H1 (cell line): Measurements from ENCODE around the gene PAX5. TPM values are rescaled to one million over a fixed set of nuclear protein-coding genes. Genes with fewer than 3 reads are reported as not detected.
A peak's percentile ranks its signal among the peaks of the same experiment; 100 is the strongest.

ENCODE experiments used
- CTCF ChIA-PET: fragments of 300-600 bp; sonication (Branson Sonifier 250); formaldehyde crosslinking; loops from one replicate; lab custom pipeline; 2021; ENCODE audit not compliant: partially characterized antibody; lab: Charles Lee
- POLR2A ChIA-PET: fragments of 300-600 bp; sonication (Branson Sonifier 250); formaldehyde crosslinking; loops from one replicate; lab custom pipeline; 2021; ENCODE audit warnings: inconsistent platforms; ENCODE audit not compliant: partially characterized antibody; lab: Charles Lee
- DNase-seq, 2 experiments: peaks; one replicate each; pipeline versions ENCODE4 v3.0.0 to v3.0.0-alpha.2; 2010 to 2022; ENCODE audit warnings: low spot score in 2 of 2, low read depth in 1 of 2, mixed read lengths in 1 of 2
- FAIRE-seq: peaks from 2 replicates; lab custom pipeline; 2011; peaks lifted over from hg19 to GRCh38; lab: Jason Lieb, UNC
- H2AFZ ChIP-seq: 2 replicates; pipeline ENCODE4 v1.8.1; 2012; ENCODE audit warnings: low read length, inconsistent platforms
- H2AK5ac ChIP-seq: 2 replicates; pipeline ENCODE4 v1.6.1; 2013; ENCODE audit warnings: low read depth, low read length
- H2BK120ac ChIP-seq: replicated peaks from 2 replicates; pipeline ENCODE3; 2013; ENCODE audit warnings: low read depth, low read length, inconsistent platforms
- H2BK12ac ChIP-seq: 2 replicates; pipeline ENCODE4 v1.6.1; 2013; ENCODE audit warnings: low read depth, low read length
- H2BK15ac ChIP-seq: 2 replicates; pipeline ENCODE4 v1.6.1; 2013; ENCODE audit warnings: low read length
- H2BK20ac ChIP-seq: 2 replicates; pipeline ENCODE4 v1.6.1; 2013; ENCODE audit warnings: low read length
- H2BK5ac ChIP-seq: 2 replicates; pipeline ENCODE4 v1.6.1; 2013; ENCODE audit warnings: low read depth, low read length
- H3K14ac ChIP-seq: 2 replicates; pipeline ENCODE4 v1.6.1; 2013; ENCODE audit warnings: inconsistent platforms; ENCODE audit not compliant: insufficient read length
- H3K18ac ChIP-seq: 2 replicates; pipeline ENCODE4 v1.6.1; 2013; ENCODE audit warnings: low read length; ENCODE audit errors: extremely low read depth
- H3K23ac ChIP-seq: 2 replicates; pipeline ENCODE4 v1.6.1; 2013; ENCODE audit warnings: inconsistent platforms; ENCODE audit not compliant: insufficient read length
- H3K23me2 ChIP-seq: 2 replicates; pipeline ENCODE4 v1.6.1; 2013; ENCODE audit warnings: low read depth, low read length
- H3K27ac ChIP-seq: 2 replicates; pipeline ENCODE4 v1.6.1; 2011; ENCODE audit warnings: low read depth, low read length, inconsistent platforms
- H3K27me3 ChIP-seq, 4 experiments: replicated peaks in 1 of 4; 1 replicate in 1 of 4; 2 replicates in 3 of 4; pipeline versions ENCODE4 v1.6.1 to v1.8.1; 2011 to 2013; ENCODE audit warnings: low read length in 3 of 4, mild to moderate bottlenecking in 3 of 4, inconsistent platforms in 2 of 4, mixed read lengths in 2 of 4, moderate library complexity in 1 of 4; ENCODE audit not compliant: control insufficient read depth in 3 of 4, insufficient read depth in 3 of 4; ENCODE audit errors: extremely low read depth in 1 of 4
- H3K36me3 ChIP-seq, 4 experiments: 2 replicates each; pipeline versions ENCODE4 v1.6.1 to v1.8.1; 2011 to 2013; ENCODE audit warnings: mild to moderate bottlenecking in 4 of 4, low read length in 3 of 4, moderate library complexity in 2 of 4, control low read depth in 1 of 4, inconsistent platforms in 1 of 4; ENCODE audit not compliant: insufficient read depth in 4 of 4, control insufficient read depth in 2 of 4
- H3K4ac ChIP-seq: replicated peaks from 2 replicates; pipeline ENCODE3; 2013; ENCODE audit warnings: low read length, low read depth, mixed read lengths, inconsistent platforms; ENCODE audit not compliant: insufficient read length
- H3K4me1 ChIP-seq, 4 experiments: replicated peaks in 1 of 4; 1 replicate in 1 of 4; 2 replicates in 3 of 4; pipeline versions ENCODE4 v1.6.1 to v1.8.1; 2011 to 2013; ENCODE audit warnings: low read length in 3 of 4, inconsistent platforms in 2 of 4, mixed read lengths in 1 of 4; ENCODE audit not compliant: insufficient read depth in 4 of 4, control insufficient read depth in 3 of 4
- H3K4me2 ChIP-seq, 2 experiments: 2 replicates each; pipeline versions ENCODE4 v1.6.1 to v1.8.1; 2011 to 2013; ENCODE audit warnings: low read depth in 2 of 2, low read length in 2 of 2, control low read depth in 1 of 2, inconsistent platforms in 1 of 2, mild to moderate bottlenecking in 1 of 2; ENCODE audit not compliant: insufficient read depth in 1 of 2
- H3K4me3 ChIP-seq, 4 experiments: fragments of 200-600, 300-600 bp in 1 of 4; sonication (generic), shearing (Covaris generic), sonication (Bioruptor Twin) in 1 of 4; 2 replicates each; pipeline versions ENCODE4 v1.5.1 to v1.8.1; 2011 to 2016; ENCODE audit warnings: low read length in 4 of 4, low read depth in 3 of 4, control low read depth in 2 of 4, inconsistent platforms in 2 of 4, mild to moderate bottlenecking in 2 of 4, mixed read lengths in 1 of 4, moderate library complexity in 1 of 4; ENCODE audit not compliant: insufficient read depth in 2 of 4; ENCODE audit errors: extremely low read depth in 1 of 4
- H3K56ac ChIP-seq: replicated peaks from 2 replicates; pipeline ENCODE3; 2013; ENCODE audit warnings: low read depth, mild to moderate bottlenecking, mixed read lengths, low read length, inconsistent platforms; ENCODE audit not compliant: insufficient read length
- H3K79me1 ChIP-seq: 2 replicates; pipeline ENCODE4 v1.6.1; 2013; ENCODE audit warnings: low read depth, low read length, control low read depth
- H3K79me2 ChIP-seq, 2 experiments: 2 replicates each; pipeline versions ENCODE4 v1.6.1 to v1.8.1; 2012 to 2013; ENCODE audit warnings: low read length in 2 of 2, mild to moderate bottlenecking in 2 of 2, inconsistent platforms in 1 of 2; ENCODE audit not compliant: insufficient read depth in 2 of 2, control insufficient read depth in 1 of 2
- H3K9ac ChIP-seq, 4 experiments: replicated peaks in 1 of 4; 1 replicate in 1 of 4; 2 replicates in 3 of 4; pipeline versions ENCODE4 v1.6.1 to v1.8.1; 2011 to 2013; ENCODE audit warnings: low read depth in 3 of 4, low read length in 3 of 4, control low read depth in 2 of 4, mild to moderate bottlenecking in 2 of 4, moderate library complexity in 2 of 4, inconsistent platforms in 1 of 4; ENCODE audit errors: extremely low read depth in 1 of 4
- H3K9me3 ChIP-seq, 2 experiments: 2 replicates each; pipeline versions ENCODE4 v1.6.1 to v1.8.1; 2012 to 2013; ENCODE audit warnings: mild to moderate bottlenecking in 2 of 2, moderate library complexity in 2 of 2, control low read depth in 1 of 2, inconsistent platforms in 1 of 2, low read depth in 1 of 2, low read length in 1 of 2, mixed read lengths in 1 of 2; ENCODE audit not compliant: insufficient read depth in 2 of 2
- H4K20me1 ChIP-seq, 2 experiments: replicated peaks in 1 of 2; 2 replicates each; pipeline versions ENCODE3 to v1.8.1; 2011 to 2013; ENCODE audit warnings: inconsistent platforms in 2 of 2, low read length in 2 of 2, mild to moderate bottlenecking in 1 of 2; ENCODE audit not compliant: insufficient read depth in 2 of 2, control insufficient read depth in 1 of 2
- H4K5ac ChIP-seq: 2 replicates; pipeline ENCODE4 v1.6.1; 2013; ENCODE audit warnings: low read length, low read depth, mixed read lengths, inconsistent platforms; ENCODE audit not compliant: insufficient read length
- H4K8ac ChIP-seq: 2 replicates; pipeline ENCODE4 v1.8.0; 2013; ENCODE audit warnings: mild to moderate bottlenecking, moderate library complexity, low read length, inconsistent platforms; ENCODE audit not compliant: insufficient read depth; ENCODE audit errors: extremely low read depth
- H4K91ac ChIP-seq: replicated peaks from 2 replicates; pipeline ENCODE3; 2013; ENCODE audit warnings: low read length, mixed read lengths, inconsistent platforms; ENCODE audit not compliant: insufficient read length
- CHD2 ChIP-seq: IDR thresholded peaks from 2 replicates; pipeline ENCODE4 v1.6.1; 2012; ENCODE audit warnings: low read length, improper control_type of control experiment
- CREB1 ChIP-seq: IDR thresholded peaks from 2 replicates; pipeline ENCODE4 v1.6.1; 2012; ENCODE audit warnings: inconsistent platforms
- CTBP2 ChIP-seq: IDR thresholded peaks from 2 replicates; pipeline ENCODE4 v1.7.0; 2011; ENCODE audit warnings: borderline replicate concordance, mild to moderate bottlenecking, moderate library complexity, mixed read lengths, low read length; ENCODE audit not compliant: insufficient read depth, insufficient read length
- EZH2 ChIP-seq: fragments of 200-600 bp; sonication (generic); IDR thresholded peaks from 2 replicates; pipeline ENCODE4 v1.7.1; 2012; ENCODE audit warnings: low read depth, mild to moderate bottlenecking, moderate library complexity, low read length, inconsistent platforms; ENCODE audit not compliant: severe bottlenecking
- KDM5A ChIP-seq: fragments of 200-600 bp; IDR thresholded peaks from 2 replicates; pipeline ENCODE4 v1.7.1; 2012; ENCODE audit warnings: mild to moderate bottlenecking, low read length, inconsistent platforms, mixed read lengths
- POU5F1 ChIP-seq: IDR thresholded peaks from 2 replicates; pipeline ENCODE4 v1.6.1; 2011; ENCODE audit warnings: low read depth, mild to moderate bottlenecking, low read length, moderate library complexity
- SIX5 ChIP-seq: IDR thresholded peaks from 2 replicates; pipeline ENCODE4 v1.6.1; 2011; ENCODE audit warnings: mild to moderate bottlenecking, low read depth, low read length
- TAF1 ChIP-seq: IDR thresholded peaks from 2 replicates; pipeline ENCODE4 v1.6.1; 2011; ENCODE audit warnings: mild to moderate bottlenecking, low read depth, low read length
- YY1 ChIP-seq: IDR thresholded peaks from 2 replicates; pipeline ENCODE4 v1.6.1; 2011; ENCODE audit warnings: low read depth, mild to moderate bottlenecking, low read length
- WGBS, 2 experiments: shearing (Covaris generic) in 1 of 2; methylation state at CpG; one replicate each; pipeline versions ENCODE4 v1.1.6 to v1.1.7; 2013 to 2015; ENCODE audit warnings: low lambda C conversion rate in 2 of 2, mixed read lengths in 2 of 2, inconsistent platforms in 1 of 2, low coverage in 1 of 2, missing lambda C conversion rate in 1 of 2; ENCODE audit not compliant: insufficient replicate concordance in 2 of 2, insufficient coverage in 1 of 2, insufficient read length in 1 of 2; ENCODE audit errors: extremely low coverage in 1 of 2, missing lambda C conversion rate in 1 of 2; 5-methylcytosine and 5-hydroxymethylcytosine counted together
- polyA plus RNA-seq, 7 experiments: library from polyadenylated mRNA; depleted of rRNA in 3 of 7; stranded (reverse) in 5 of 7; unstranded in 2 of 7; fragments of >200 nt in 5 of 7; fragments of 200-250 nt in 2 of 7; gene quantifications; 1 replicate in 5 of 7; 2 replicates in 1 of 7; 4 replicates in 1 of 7; pipeline versions ENCODE4 v1.2.1 to v1.2.3, GENCODE V29; 2011 to 2013; ENCODE audit warnings: missing spikeins in 2 of 7, mixed read lengths in 2 of 7
- total RNA-seq: library from RNA; stranded (reverse); fragmentation: NEBNext Ultra II Directional; extraction: Animal tissue kit (Norgen Biotek cat#: 25700); gene quantifications from 2 replicates; pipeline ENCODE4 v1.2.1, GENCODE V29; 2021
- TF ChIP-seq, protein P1 (sequence below): IDR thresholded peaks from 2 replicates; pipeline ENCODE4 v1.6.1; 2012; ENCODE audit warnings: low read length, inconsistent platforms

PAX5 gene
- total and polyA plus RNA-seq, 2 of the 8 experiments (the other 6 are each of a cell fraction or from before 2014, with no cell fraction given) = 0.29 to 0.43 TPM

- no peak overlapping the region for H3K27ac ChIP-seq
- H3K27me3 ChIP-seq = peaks cover 15 to 51% (median 49%) of the 10 kb centered on the region in 4 experiments
- peak overlapping the region; percentile 60; the same call in 1 of the 2 replicates for H2BK12ac ChIP-seq
- no peak overlapping the region for H2AK5ac ChIP-seq
- H4K8ac ChIP-seq = no peak overlapping the region; the same call in 1 of the 2 replicates
- peak overlapping the region; percentile 35; the same call in 1 of the 2 replicates for H2AFZ ChIP-seq
- no peaks in the 10 kb centered on the region for H3K36me3 ChIP-seq
- WGBS, 2 experiments = 7% methylated on average over 51 of the region's 62 CpGs; no CpG with 5 or more reads in 1 of the 2 experiments
- DNase-seq = no peak
- H3K4me2 ChIP-seq = peak overlapping the region; percentile 72 to 80
- no peak overlapping the region for H3K56ac ChIP-seq
- no peak overlapping the region for H2BK20ac ChIP-seq
- FAIRE-seq = no peak
- no peak overlapping the region for H4K5ac ChIP-seq
- H2BK120ac ChIP-seq = no peak overlapping the region
- H2BK15ac ChIP-seq = no peak overlapping the region
- no peaks in the 10 kb centered on the region for H3K9me3 ChIP-seq
- H4K91ac ChIP-seq = no peak overlapping the region
- peaks cover 0 to 5% (median 1%) of the 10 kb centered on the region in 4 experiments; a peak in 2 of 7 replicates for H3K4me1 ChIP-seq
- H3K23ac ChIP-seq = no peak overlapping the region
- ChIA-PET POLR2A (interaction anchor here (0.5 kb wide), 1 partner anchor 384 kb away, joined by 4 read pairs; no protein-coding TSS in a partner anchor), CTCF (interaction anchor here (2.2 kb wide), 1 partner anchor 13 kb away, joined by 7 read pairs; no protein-coding TSS in a partner anchor)
- no peaks in the 10 kb centered on the region for H3K79me2 ChIP-seq
- no peak overlapping the region for H3K4ac ChIP-seq
- no peak overlapping the region for H2BK5ac ChIP-seq
- no peaks in the 10 kb centered on the region for H3K79me1 ChIP-seq
- no peaks in the 10 kb centered on the region for H4K20me1 ChIP-seq
- peak overlapping the region; percentile 39 to 59 (median 44) for H3K4me3 ChIP-seq
- H3K23me2 ChIP-seq = peaks cover 6% of the 10 kb centered on the region; the same call in 1 of the 2 replicates
- H3K9ac ChIP-seq = peak overlapping the region in 1 of 4 experiments; percentile 8; a peak in 1 of 7 replicates
- H3K14ac ChIP-seq = no peak overlapping the region
- H3K18ac ChIP-seq = no peak overlapping the region; the same call in 1 of the 2 replicates
- no peak for TF ChIP-seq SIX5
- no peak for TF ChIP-seq CTBP2
- no peak for TF ChIP-seq CHD2
- no peak for TF ChIP-seq TAF1
- TF ChIP-seq EZH2 = peak; percentile 88
- TF ChIP-seq POU5F1 = no peak
- TF ChIP-seq YY1 = no peak
- TF ChIP-seq, protein P1, sequence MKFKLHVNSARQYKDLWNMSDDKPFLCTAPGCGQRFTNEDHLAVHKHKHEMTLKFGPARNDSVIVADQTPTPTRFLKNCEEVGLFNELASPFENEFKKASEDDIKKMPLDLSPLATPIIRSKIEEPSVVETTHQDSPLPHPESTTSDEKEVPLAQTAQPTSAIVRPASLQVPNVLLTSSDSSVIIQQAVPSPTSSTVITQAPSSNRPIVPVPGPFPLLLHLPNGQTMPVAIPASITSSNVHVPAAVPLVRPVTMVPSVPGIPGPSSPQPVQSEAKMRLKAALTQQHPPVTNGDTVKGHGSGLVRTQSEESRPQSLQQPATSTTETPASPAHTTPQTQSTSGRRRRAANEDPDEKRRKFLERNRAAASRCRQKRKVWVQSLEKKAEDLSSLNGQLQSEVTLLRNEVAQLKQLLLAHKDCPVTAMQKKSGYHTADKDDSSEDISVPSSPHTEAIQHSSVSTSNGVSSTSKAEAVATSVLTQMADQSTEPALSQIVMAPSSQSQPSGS = no peak
- peak; percentile 8; the same call in 1 of the 2 replicates for TF ChIP-seq CREB1
- no peak for TF ChIP-seq KDM5A
Measured at GRCh38 chr9:37002413-37003217, 31.5 kb downstream of the PAX5 start.
